Karpas-422 (cell line): ENCODE data around the gene SYCE1. TPM values are rescaled to one million over a fixed set of nuclear protein-coding genes. Genes with fewer than 3 reads are reported as not detected.

Source experiments
- DNase-seq: peaks from one replicate; pipeline ENCODE4 v3.0.0-alpha.2; 2015
- H2AFZ ChIP-seq: fragments of 200-600 bp; sonication (generic); 2 replicates; pipeline ENCODE4 v1.6.1; 2014; ENCODE audit warnings: antibody characterized with exemption, low read length, mixed read lengths
- H3K27ac ChIP-seq: fragments of 200-600 bp; sonication (generic); 2 replicates; pipeline ENCODE4 v1.5.1; 2014; ENCODE audit warnings: mild to moderate bottlenecking, low read length, moderate library complexity
- H3K27me3 ChIP-seq: fragments of 200-600 bp; sonication (generic); 2 replicates; pipeline ENCODE4 v1.6.1; 2014; ENCODE audit warnings: low read length, mixed read lengths
- H3K36me3 ChIP-seq: fragments of 200-600 bp; sonication (generic); 2 replicates; pipeline ENCODE4 v1.6.1; 2014; ENCODE audit warnings: low read length, mixed read lengths; ENCODE audit not compliant: insufficient read depth
- H3K4me1 ChIP-seq: fragments of 200-600 bp; sonication (generic); 2 replicates; pipeline ENCODE4 v1.6.1; 2014; ENCODE audit warnings: mild to moderate bottlenecking, low read length, mixed read lengths
- H3K4me2 ChIP-seq: fragments of 200-600 bp; sonication (generic); 2 replicates; pipeline ENCODE4 v1.6.1; 2014; ENCODE audit warnings: low read length, low read depth, mild to moderate bottlenecking; ENCODE audit not compliant: poor library complexity, severe bottlenecking
- H3K4me3 ChIP-seq: fragments of 200-600 bp; sonication (generic); 2 replicates; pipeline ENCODE4 v1.5.1; 2014; ENCODE audit warnings: mild to moderate bottlenecking, antibody characterized with exemption, low read length, mixed read lengths
- H3K79me2 ChIP-seq: fragments of 200-600 bp; sonication (generic); 2 replicates; pipeline ENCODE4 v1.6.1; 2014; ENCODE audit warnings: mild to moderate bottlenecking, low read length, mixed read lengths
- H3K9ac ChIP-seq: fragments of 200-600 bp; sonication (generic); 2 replicates; pipeline ENCODE4 v1.6.0; 2014; ENCODE audit warnings: low read length
- H3K9me2 ChIP-seq: fragments of 200-600 bp; sonication (generic), shearing (Covaris generic); replicated peaks from 2 replicates; pipeline ENCODE4 v1.6.0; 2014; ENCODE audit warnings: mild to moderate bottlenecking, low read length, moderate library complexity; ENCODE audit not compliant: insufficient read depth
- H3K9me3 ChIP-seq: fragments of 300-700, 200-600 bp; sonication (generic); 2 replicates; pipeline ENCODE4 v1.6.1; 2014; ENCODE audit warnings: low read length, mixed read lengths
- H4K20me1 ChIP-seq: fragments of 200-600 bp; sonication (generic); 2 replicates; pipeline ENCODE4 v1.6.1; 2014; ENCODE audit warnings: mild to moderate bottlenecking, antibody characterized with exemption, low read length, low read depth; ENCODE audit not compliant: insufficient read depth
- total RNA-seq: library from RNA; depleted of rRNA; stranded (reverse); fragments of >200 nt; shearing (Covaris generic); gene quantifications from 2 replicates; pipeline ENCODE4 v1.2.3, GENCODE V29; 2014; ENCODE audit warnings: low replicate concordance

SYCE1 gene
- total RNA-seq, 1 experiment from 2014 or later = not detected

DNA sequence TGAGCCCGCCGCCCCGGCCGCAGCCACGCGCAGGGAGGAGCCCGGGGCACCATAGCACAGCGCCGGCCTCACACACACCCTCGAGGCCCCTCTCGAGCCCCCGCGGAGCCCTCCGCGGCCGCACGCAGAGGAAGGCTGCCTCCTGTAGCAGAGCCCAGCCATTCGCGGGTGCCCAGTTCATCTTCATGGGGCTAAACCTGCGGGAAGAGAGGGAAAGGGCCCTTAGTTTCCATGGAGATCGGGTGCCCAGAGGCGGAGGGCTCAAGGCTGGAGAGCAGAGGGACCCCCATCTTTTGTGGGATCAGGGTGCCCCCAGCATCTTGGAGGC is 2.9 kb upstream of the SYCE1 start:
- Histone ChIP-seq H3K9me2 (no peaks in the 10 kb centered on the region), H3K9ac (no peak overlapping the region), H3K36me3 (no peaks in the 10 kb centered on the region; the same call in 1 of the 2 replicates), H3K9me3 (peaks cover 18% of the 10 kb centered on the region), H3K27ac (no peak overlapping the region), H3K4me1 (no peaks in the 10 kb centered on the region), H3K27me3 (no peaks in the 10 kb centered on the region), H2AFZ (no peak overlapping the region), H3K4me3 (no peak overlapping the region), H3K79me2 (no peaks in the 10 kb centered on the region), H4K20me1 (no peaks in the 10 kb centered on the region), H3K4me2 (no peak overlapping the region)
- DNase-seq = no peak

DNA sequence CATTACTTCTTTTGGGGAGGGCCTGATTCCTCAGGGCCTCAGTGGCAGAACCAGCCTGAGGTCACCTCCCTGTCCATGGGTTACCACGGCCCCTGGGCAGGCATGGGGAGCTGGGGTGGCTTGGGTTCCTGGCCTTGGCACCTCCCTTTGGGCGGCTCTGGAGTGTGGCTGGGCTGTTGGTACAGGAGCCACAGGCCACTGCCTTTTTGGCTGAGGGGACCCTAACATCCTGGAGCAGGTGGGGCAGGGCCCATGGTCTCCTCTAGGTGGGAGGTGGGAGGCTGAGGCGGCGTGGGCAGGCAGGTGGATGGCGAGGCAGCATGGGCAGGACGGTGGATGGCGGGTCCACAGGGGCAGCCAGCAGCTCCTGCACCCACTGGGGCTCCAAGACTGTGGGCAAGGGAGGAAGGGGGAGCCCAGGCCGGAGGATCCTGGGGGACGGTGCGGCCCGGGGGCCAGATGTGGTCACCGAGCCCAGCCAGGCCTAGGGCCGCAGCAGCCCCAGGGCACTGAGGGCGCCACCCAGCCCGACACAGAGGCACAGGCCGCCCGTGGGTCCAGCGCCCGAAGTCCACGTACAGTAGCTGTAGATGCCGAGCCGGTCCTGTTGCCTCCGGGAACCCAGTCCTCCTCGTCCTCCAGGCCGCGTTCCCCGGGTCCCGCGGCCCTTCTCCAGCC is 2.4 kb upstream of the SYCE1 start:
- no peaks in the 10 kb centered on the region for H3K27me3 ChIP-seq
- H3K4me1 ChIP-seq = no peaks in the 10 kb centered on the region
- no peak overlapping the region for H3K4me2 ChIP-seq
- no peaks in the 10 kb centered on the region; the same call in 1 of the 2 replicates for H3K36me3 ChIP-seq
- H3K9me3 ChIP-seq = peaks cover 13% of the 10 kb centered on the region
- DNase-seq = no peak
- H3K27ac ChIP-seq = no peak overlapping the region
- no peak overlapping the region for H2AFZ ChIP-seq
- no peaks in the 10 kb centered on the region for H3K9me2 ChIP-seq
- no peaks in the 10 kb centered on the region for H4K20me1 ChIP-seq
- no peak overlapping the region for H3K4me3 ChIP-seq
- no peak overlapping the region for H3K9ac ChIP-seq
- no peaks in the 10 kb centered on the region for H3K79me2 ChIP-seq

DNA sequence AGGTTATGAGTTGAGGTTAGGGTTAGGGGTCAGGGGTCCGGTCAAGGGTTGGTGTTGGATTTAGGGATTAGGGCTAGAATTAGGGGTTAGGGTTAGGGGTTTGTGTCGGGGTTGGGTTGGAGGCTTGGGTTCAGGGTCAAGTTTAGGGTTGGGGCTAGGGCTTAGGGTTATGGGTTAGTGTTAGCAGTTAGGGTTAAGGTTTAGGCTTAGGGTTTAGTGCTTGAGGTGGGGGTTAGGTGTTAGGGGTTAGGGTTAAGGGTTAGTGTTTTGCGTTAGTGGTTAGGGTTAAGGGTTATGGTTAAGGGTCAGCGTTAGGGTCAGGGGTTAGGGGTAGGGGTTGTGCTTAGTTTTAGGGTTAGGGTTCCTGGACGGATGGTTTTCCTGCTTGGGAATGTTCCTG is 1.7 kb upstream of the SYCE1 start:
- Histone ChIP-seq H3K4me2 (no peak overlapping the region), H3K79me2 (no peaks in the 10 kb centered on the region), H4K20me1 (no peaks in the 10 kb centered on the region), H3K4me1 (no peaks in the 10 kb centered on the region), H3K27ac (no peak overlapping the region), H3K9me2 (no peaks in the 10 kb centered on the region), H3K36me3 (no peaks in the 10 kb centered on the region; the same call in 1 of the 2 replicates), H3K4me3 (no peak overlapping the region), H3K27me3 (no peaks in the 10 kb centered on the region), H3K9ac (no peak overlapping the region), H3K9me3 (peaks cover 13% of the 10 kb centered on the region), H2AFZ (no peak overlapping the region)
- no peak for DNase-seq

DNA sequence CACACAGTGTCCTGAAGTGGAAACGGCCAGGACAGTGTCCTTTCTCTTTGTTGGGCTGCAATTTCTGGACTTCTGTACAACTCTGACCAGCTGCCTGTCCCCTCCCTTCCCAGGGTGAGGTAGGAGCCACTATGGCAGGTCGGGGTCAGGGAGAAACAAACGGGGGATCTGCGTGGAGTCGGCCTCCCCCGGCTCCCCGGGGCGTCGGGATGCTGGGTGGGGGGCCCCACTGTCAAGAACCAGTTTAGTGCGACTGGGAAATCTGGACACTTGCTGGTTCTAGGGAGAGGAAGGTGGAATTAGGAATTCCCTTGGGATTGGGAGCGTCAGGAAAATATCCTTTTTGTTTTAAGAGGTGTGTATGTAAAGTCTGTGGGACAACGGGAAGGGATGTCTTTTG is 567 bp downstream of the SYCE1 start:
- no peak overlapping the region for H3K4me2 ChIP-seq
- no peaks in the 10 kb centered on the region for H3K79me2 ChIP-seq
- no peaks in the 10 kb centered on the region; the same call in 1 of the 2 replicates for H3K36me3 ChIP-seq
- no peaks in the 10 kb centered on the region for H3K27me3 ChIP-seq
- no peak overlapping the region for H3K9ac ChIP-seq
- H3K9me2 ChIP-seq = no peaks in the 10 kb centered on the region
- H3K27ac ChIP-seq = no peak overlapping the region
- no peak for DNase-seq
- H4K20me1 ChIP-seq = no peaks in the 10 kb centered on the region
- H3K4me3 ChIP-seq = no peak overlapping the region
- no peak overlapping the region for H2AFZ ChIP-seq
- peaks cover 13% of the 10 kb centered on the region for H3K9me3 ChIP-seq
- H3K4me1 ChIP-seq = no peaks in the 10 kb centered on the region

DNA sequence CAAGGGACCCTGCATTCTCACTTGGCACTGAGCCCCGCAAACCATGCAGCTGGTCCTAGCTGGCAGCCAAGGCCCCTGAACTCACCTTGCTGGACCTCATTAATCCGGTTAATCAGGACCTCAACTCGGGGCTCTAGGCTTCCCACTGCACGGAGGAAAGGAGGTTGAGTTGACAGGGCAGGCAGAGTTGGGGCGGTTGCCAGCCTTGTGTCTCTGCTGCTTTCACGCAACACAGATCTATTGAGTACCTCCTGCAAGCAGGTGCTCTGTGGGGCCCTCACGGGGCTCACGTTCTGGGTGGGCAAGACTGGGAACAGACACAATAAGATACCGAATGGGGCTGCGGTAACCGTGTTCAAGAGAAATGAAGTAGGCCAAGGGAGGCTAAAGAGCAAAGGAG is 6.2 kb downstream of the SYCE1 start:
- Histone ChIP-seq H3K4me2 (no peak overlapping the region), H3K9me3 (no peaks in the 10 kb centered on the region), H2AFZ (no peak overlapping the region), H3K36me3 (no peaks in the 10 kb centered on the region), H3K27ac (no peak overlapping the region), H4K20me1 (no peaks in the 10 kb centered on the region), H3K79me2 (no peaks in the 10 kb centered on the region), H3K27me3 (no peaks in the 10 kb centered on the region), H3K9me2 (no peaks in the 10 kb centered on the region), H3K4me3 (no peak overlapping the region), H3K9ac (no peak overlapping the region), H3K4me1 (no peaks in the 10 kb centered on the region)
- DNase-seq = no peak

DNA sequence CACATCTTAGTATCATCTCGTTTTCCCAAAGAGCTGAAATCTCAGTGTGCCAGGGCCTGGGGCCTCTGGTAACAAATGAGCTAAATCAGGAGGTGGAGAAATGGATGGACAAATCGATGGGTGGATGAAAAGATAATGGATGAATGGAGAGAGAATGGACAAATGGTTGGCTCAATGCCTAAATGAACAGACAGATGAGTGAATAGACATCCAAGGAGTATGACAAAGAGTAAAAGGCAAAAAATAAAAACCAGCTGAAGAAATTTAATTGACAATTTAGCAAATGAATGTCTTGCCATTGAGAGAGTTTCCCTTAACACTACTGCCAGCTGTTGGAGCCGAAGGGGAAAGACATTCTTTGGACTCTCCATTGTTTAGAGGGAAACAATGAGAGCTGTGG is 8.0 kb downstream of the SYCE1 start:
- Histone ChIP-seq H3K4me3 (no peak overlapping the region), H3K9me3 (no peaks in the 10 kb centered on the region), H3K9me2 (no peaks in the 10 kb centered on the region), H4K20me1 (no peaks in the 10 kb centered on the region), H3K4me2 (no peak overlapping the region), H3K27ac (no peak overlapping the region), H3K4me1 (no peaks in the 10 kb centered on the region), H3K9ac (no peak overlapping the region), H3K27me3 (no peaks in the 10 kb centered on the region), H2AFZ (no peak overlapping the region), H3K36me3 (no peaks in the 10 kb centered on the region), H3K79me2 (no peaks in the 10 kb centered on the region)
- DNase-seq = no peak

DNA sequence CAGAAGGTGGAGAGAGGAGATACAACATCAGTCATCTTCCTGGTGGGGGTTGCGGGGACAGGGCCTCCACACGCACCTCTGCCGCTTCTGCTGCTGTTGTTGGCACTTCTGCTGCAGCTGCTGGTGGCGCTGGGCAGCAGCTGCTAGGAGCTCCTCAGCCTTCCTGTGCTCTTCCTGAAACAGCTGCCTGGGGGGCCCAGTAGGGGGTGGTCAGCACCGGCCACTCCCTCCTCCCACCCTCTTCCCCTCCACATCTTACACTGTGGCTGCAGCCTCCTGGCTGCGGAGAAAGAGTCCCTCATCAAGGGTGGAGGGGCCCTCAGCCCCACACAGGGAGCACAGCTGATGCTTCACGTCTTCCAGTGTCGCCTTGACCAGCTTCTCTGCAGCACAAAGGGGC is 9.9 kb downstream of the SYCE1 start:
- Histone ChIP-seq H3K27me3 (no peaks in the 10 kb centered on the region), H3K79me2 (no peaks in the 10 kb centered on the region), H3K9me2 (no peaks in the 10 kb centered on the region), H3K27ac (no peak overlapping the region), H3K4me3 (no peak overlapping the region), H2AFZ (no peak overlapping the region), H3K4me2 (no peak overlapping the region), H3K9me3 (no peaks in the 10 kb centered on the region), H3K9ac (no peak overlapping the region), H3K4me1 (no peaks in the 10 kb centered on the region), H4K20me1 (no peaks in the 10 kb centered on the region), H3K36me3 (no peaks in the 10 kb centered on the region)
- DNase-seq = no peak

DNA sequence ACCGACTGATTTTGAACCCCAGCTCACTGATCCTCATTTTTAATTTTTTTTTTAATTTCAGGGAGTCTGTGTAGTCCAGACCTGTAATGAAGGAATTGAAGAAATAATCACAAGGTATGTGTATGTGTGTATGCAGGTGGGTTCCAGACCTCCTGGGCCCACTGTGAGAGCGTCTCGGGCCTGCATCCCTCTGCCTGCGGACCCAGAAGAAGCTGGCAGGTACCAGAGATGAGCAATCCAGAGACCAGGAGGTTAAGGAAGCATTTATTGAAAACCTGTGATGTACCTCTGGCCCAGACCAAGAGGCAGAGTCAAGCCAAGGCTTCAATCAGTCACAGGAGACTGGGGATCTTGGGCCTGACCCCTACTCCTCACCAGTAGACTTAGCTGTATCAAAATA is 10.8 kb downstream of the SYCE1 start:
- Histone ChIP-seq H4K20me1 (no peaks in the 10 kb centered on the region), H3K36me3 (no peaks in the 10 kb centered on the region), H3K9me3 (no peaks in the 10 kb centered on the region), H3K27me3 (no peaks in the 10 kb centered on the region), H3K4me3 (no peak overlapping the region), H3K4me1 (no peaks in the 10 kb centered on the region), H3K79me2 (no peaks in the 10 kb centered on the region), H3K9me2 (no peaks in the 10 kb centered on the region), H3K4me2 (no peak overlapping the region), H2AFZ (no peak overlapping the region), H3K9ac (no peak overlapping the region), H3K27ac (no peak overlapping the region)
- DNase-seq = no peak

DNA sequence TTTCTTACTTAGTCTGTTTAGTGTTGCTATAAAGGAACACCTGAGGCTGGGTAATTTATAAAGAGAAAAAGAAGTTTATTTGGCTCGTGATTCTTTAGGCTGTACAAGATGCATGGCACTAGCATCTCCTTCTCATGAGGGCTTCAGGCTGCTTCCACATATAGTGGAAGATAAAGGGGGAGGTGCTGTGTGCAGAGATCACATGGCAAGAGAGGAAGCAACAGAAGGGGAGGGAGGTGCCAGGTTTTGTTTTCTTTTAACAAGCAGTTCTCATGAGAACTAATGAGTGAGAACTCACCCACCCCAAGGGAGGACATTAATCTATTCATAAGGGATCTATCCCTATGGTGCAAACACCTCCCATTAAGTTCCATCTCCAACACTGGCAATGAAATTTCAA is 20.9 kb downstream of the SYCE1 start:
- Histone ChIP-seq H2AFZ (no peak overlapping the region), H4K20me1 (no peaks in the 10 kb centered on the region), H3K27ac (no peak overlapping the region), H3K4me2 (no peak overlapping the region), H3K4me1 (peaks cover 16% of the 10 kb centered on the region), H3K9ac (no peak overlapping the region), H3K9me2 (no peaks in the 10 kb centered on the region), H3K4me3 (no peak overlapping the region), H3K79me2 (no peaks in the 10 kb centered on the region), H3K9me3 (0 out of 2 replicates have a peak, but pooled peaks cover 3% of the 10 kb centered on the region), H3K27me3 (no peaks in the 10 kb centered on the region), H3K36me3 (no peaks in the 10 kb centered on the region)
- no peak for DNase-seq
